CD4-positive, alpha-beta T cell treated with Interleukin-10 for 1 hour (primary cell): ENCODE data around the gene TPD52L2.

Experiments
- DNase-seq: peaks from one replicate; pipeline ENCODE4 v3.0.0-alpha.2; 2020

Gene TPD52L2

DNA sequence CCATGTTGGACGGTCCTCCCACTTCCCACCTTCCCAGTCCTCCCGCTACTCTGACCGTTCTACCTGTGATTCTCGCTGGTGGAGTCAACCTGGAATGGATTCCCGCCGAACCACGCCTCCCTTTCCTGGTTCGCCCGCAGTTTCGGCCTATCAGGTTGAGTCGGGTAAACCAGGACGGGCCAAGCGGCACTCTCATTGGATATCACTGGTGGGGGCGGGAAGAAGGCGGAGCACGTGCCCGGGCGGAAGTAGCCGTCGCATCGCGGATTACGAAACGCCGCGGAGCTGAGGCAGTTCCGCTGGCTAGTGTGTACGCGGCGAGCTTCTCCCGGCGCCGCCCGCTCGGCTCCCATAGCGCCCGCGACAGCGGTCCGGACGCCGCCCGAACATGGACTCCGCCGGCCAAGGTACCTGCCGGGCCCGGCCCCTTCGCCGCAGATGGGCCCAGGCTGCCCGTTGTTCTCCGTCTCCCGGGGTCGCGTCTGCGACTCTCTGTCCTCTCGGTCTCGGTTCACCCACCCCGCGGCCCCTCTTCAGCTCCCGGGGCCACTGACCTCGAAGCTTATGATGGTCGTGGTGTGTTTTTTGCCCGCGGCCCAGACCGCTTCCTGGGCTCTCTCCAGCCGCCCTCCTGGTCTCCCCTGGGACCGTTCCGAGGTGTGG lies at the start of gene TPD52L2:
TPD52L2 (plus strand) TSS at position 293 of the 663 bp plus-strand sequence; CDS start at position 389, 96 bp downstream.
- peak; percentile 98 for DNase-seq

- no peak for DNase-seq
These were observed 49.3 kb upstream of the TPD52L2 start for GRCh38 chr20:63815615-63816253.

GRCh38 chr20:63819224-63819921 lies 45.7 kb upstream of the TPD52L2 start:
- peak; percentile 28 for DNase-seq

DNA sequence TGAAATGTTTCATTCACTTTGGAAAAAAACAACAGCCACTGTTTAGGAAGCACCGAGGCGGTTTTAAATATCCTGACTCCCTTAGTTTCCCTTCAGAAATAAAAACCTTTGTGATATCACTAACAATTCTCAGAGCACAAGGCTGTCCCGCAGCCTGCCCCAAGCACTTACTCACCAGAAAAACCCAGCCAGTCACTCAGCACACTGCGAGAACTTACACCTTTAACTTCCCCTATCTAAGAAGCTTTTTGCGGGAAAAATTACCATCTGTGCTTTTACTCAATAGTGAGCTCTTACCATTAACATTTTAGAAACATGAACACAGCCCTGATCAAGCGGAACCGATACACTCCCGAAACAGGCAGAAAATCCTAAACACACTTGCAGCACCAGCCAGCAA lies 43.3 kb upstream of the TPD52L2 start:
- no peak for DNase-seq

GRCh38 chr20:63822276-63822696 lies 42.8 kb upstream of the TPD52L2 start:
- DNase-seq = no peak

DNA sequence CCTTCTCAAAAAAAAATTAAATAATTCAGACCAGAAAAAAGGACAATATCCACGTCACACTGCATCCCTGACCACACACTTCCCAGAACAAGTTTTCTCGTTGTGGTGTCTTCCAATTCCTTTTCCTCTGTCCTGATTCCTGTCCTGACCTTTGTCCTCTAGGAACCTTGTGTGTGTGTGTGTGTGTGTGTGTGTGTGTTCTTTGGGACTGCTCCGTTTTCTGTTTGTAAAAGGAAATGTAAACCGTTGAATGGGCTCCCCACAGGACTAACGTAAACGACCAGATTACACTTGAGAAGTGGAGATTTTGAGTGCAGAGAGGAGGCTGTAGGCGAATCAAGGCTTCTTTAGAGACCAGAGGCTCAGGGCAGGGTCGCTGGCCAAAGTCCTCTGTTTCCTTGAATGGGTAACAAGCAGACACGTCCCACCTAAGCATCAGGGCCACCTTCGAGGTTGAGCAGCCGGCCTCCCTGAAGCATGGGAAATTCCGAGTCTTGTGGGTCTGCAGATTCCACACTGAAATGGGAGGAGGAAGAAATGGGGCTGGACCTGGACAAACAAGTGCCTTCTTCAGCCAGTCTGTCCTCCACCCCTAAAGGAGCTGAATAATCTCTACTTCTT lies 41.3 kb upstream of the TPD52L2 start:
- no peak for DNase-seq

GRCh38 chr20:63825331-63826118 lies 39.5 kb upstream of the TPD52L2 start:
- DNase-seq = no peak

DNA sequence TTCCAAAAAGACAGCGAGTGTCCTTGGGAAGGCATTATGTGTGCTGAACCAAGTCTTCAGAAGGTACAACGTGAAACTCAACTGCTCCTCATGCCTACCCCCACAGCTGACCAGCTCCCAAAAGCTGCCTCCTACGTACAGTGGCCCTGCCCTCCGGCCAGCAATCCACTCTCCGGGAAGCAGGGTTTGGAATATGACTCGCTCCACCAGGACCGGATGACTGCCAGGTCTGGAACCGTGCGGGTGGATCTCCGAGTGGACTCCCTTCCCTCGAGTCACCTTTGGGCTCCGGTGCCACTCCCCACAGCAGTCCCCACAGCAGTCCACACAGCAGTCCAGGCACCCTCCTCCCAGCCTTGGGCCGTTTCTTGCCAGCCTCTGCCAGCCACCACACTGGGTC lies 38.3 kb upstream of the TPD52L2 start:
- DNase-seq = no peak

- no peak for DNase-seq
These were observed 36.9 kb upstream of the TPD52L2 start for GRCh38 chr20:63828124-63828523.

DNA sequence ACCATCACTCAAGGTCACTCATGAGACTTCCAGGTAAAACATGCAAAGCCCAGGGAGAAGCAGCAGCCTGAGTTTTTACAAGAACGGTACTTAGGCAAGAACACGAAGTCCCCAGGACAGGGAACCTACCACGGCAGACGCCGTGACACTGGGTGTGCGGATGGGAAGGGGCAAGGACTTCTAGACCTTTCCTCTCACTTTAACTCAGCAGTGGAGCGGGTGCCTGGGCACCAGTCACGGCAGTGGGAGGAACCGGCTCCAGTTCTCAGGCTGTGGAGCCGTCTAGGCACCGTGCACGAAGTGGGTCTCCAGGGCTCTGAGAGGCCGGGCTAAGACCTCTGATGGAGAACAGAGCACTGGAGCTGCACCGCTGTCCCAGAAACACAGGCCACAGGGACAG lies 36.5 kb upstream of the TPD52L2 start:
- DNase-seq = no peak

DNA sequence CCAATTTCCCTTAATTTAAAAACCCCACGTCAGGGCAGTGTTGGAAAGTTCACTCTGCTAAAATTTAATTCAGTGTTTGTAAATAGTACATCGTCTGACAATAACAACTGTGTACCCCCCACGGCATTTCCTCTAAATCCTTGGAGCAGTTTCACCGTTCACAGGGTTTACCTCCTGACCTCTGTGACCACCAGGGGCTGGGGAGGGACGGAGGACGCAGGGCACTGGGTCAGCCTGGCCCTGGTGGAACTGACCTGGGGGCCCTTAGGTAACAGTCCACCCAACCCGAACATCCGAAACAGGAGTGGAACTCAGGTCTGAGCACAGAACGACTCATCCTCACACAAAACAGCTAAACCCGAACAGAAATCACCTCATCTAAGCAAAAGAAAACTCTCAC lies 36.1 kb upstream of the TPD52L2 start:
- DNase-seq = no peak

- no peak for DNase-seq
These were observed 35.5 kb upstream of the TPD52L2 start for GRCh38 chr20:63829603-63829944.

DNA sequence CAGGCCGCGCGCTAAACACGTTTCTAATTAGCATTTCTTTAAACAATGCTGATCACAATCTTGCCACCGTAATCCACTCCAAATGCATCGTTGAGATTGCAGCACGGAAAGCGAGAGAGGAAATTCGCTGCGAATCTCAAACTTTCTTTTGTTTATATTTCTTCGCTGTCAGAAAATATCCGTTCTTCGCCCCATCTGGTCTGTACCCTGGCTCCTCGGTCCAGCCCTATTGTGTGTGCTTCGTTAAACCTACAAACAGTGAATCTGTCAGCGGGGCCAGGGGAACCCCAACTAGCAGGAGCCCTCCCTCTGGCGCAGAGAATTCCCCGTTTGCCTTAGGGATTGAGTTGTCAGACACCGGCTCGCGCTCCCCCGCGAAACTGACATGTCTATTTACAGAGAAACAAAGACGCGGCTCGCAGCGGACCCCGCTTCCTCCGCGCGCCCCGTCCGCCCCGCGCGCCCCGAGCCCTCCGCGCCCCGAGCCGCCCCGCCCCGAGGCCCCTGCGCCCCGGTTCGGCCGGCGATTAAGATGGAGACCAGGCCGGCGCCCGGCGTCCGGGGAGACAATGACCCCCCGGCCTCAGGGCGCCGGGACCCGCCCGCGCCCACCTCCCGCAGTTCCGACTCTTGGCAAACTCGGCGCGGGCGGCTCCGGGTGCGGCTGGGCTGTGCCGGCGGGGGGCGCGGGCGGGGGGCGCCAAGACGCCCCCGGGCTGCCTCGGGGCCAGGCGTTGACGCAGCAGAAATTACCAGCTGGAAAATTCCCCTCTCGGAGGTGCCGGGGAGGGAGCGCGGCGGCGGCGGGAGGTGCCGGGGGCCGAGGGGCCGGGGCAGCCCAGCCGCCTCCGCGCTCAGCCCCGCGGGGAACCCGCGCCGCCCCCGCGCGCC lies 34.9 kb upstream of the TPD52L2 start:
- DNase-seq = peak; percentile 13

- peak; percentile 28 for DNase-seq
These were observed 34.1 kb upstream of the TPD52L2 start, which contains the start of gene ZBTB46 for GRCh38 chr20:63830841-63831588. Gene ZBTB46 (minus strand): TSS chr20:63831264. CDS start chr20:63790757, 40,507 bp downstream.

GRCh38 chr20:63831646-63831992 lies 33.5 kb upstream of the TPD52L2 start:
- no peak for DNase-seq

GRCh38 chr20:63831993-63832686 lies 32.9 kb upstream of the TPD52L2 start:
- DNase-seq = no peak

DNA sequence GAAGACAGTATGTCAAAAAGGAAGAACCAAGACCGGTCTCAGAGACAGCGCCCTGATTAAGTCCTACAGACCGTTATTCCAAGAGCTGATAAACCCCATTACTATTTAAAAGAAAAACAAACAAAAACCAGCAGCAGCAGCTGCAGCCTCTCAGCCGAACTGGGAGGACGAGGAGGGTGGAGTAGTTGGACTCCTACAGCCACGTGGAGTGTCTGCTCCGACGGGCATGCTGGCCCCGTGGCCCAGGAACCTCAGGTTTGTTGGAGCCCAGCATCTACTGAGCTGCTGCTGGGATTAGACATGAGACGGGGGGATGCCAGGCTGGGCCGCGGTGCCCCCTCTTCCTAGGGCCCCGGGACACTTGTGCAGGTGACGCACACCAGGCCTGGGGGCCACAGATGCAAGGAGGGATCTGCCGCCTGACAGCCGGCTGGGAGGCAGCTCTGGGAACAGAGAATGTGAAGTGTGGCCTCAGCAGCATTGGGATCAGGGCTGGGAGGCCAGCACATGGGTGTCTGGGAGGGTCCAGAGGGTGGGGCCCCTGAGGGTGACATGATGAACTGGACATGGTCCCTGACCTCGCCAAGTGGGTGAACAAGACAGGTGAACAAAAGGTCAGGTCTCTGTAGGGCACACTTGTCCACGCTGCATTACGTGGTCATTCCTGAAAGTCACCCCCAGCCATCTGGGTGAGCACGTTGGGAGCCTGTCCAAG lies 31.1 kb upstream of the TPD52L2 start:
- DNase-seq = no peak

GRCh38 chr20:63834491-63834880 lies 30.6 kb upstream of the TPD52L2 start:
- DNase-seq = no peak

DNA sequence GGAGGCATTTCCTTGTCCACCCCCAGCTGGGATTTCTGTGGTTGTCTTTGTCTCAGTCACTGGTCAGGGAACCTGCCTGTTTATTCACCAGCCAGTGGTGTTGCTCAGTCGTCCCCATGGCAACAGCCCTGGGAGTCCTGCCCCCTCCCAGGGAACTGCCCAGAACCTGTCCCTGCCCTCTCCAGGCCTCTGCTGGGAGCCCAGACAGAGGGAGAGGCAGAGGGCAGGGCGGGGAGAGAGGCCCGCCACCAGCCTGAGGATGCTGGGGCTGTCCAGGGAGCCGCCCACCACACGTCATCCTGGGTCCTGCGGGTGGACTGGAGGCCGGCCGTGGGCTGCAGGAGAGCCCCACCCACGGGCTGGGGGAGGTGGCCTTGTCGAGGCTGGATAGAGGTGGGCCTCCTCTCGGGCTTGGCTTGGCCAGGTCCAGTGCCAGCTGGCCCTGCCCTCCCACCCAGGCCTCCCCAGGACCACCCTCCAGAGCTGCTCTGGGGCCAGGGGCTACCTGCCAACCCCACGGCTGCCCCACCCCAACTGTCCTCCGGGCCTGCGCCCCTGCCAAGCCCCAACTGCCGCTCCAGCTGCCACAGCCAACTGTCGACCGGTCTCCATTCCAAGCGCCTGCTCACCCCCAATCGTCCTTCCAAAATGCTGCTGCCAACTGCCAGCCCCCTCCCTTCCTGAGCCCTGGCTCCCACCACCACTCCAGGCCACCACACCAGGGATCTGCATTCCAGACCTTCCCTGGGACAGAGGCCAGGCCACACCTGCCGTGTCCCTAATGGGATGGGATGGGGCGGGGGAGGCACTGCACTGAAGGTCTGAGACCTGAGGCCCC lies 29.8 kb upstream of the TPD52L2 start:
- DNase-seq = no peak
